Stimulated activated CD4-positive, alpha-beta T cell treated with anti-CD3 and anti-CD28 coated beads, TNF-alpha, amount 100 ng/mL, for 48 hours (primary cell): Measurements from ENCODE around the gene GHRL.

Experiments used
- DNase-seq, 3 donors: peaks; one replicate each; pipeline ENCODE4 v3.0.0-alpha.2; 2020; ENCODE audit warnings: low read depth in 3 of 3

The GHRL gene, protein sequence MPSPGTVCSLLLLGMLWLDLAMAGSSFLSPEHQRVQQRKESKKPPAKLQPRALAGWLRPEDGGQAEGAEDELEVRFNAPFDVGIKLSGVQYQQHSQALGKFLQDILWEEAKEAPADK

DNA sequence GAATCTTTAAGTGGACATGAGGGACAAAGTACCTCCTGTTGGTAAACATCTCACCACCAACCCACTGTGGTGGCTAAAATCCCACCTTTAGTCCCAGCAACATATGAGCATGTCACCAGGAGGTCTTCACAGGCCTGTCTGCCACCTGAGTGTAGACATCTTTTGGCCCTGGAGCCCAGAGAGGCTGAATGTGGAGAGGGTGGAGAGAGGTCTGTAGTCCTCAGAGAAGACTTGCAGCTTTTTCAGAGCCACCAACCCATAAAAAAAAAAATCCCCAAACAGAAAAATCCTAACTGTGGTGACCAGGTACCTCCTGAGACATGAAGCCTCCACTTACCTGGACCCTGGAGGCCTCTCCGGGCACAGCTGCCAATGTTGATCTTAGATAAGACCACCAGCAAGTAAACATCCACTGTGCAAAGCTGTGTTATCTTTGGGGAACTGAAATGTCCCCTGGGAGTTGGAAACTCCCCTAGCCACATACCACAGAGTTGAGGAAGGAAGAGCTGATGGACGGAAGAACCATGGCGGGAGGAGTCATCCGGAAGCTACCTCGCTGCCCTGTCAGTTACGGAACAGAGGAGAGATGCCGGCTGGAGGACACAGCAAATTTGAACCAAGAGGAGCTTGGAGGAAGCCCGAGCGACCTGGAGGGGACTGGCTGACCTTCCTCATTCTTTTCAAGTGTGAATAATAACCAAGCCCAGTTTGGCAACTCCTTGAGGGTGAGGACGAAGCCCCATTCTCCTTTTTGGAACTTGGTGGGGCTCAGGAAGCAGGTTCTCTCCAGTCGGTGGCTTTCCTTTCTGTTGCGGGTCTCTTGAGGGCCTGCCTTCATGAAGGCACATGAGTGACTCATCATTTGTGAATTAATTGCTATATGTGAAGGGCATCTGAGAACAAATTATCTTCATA lies at the start of gene GHRL:
TSS of gene GHRL (minus strand) at position 443 of the 915 bp plus-strand sequence. CDS start 2,767 bp downstream, outside the sequence.
- no peak for DNase-seq

DNA sequence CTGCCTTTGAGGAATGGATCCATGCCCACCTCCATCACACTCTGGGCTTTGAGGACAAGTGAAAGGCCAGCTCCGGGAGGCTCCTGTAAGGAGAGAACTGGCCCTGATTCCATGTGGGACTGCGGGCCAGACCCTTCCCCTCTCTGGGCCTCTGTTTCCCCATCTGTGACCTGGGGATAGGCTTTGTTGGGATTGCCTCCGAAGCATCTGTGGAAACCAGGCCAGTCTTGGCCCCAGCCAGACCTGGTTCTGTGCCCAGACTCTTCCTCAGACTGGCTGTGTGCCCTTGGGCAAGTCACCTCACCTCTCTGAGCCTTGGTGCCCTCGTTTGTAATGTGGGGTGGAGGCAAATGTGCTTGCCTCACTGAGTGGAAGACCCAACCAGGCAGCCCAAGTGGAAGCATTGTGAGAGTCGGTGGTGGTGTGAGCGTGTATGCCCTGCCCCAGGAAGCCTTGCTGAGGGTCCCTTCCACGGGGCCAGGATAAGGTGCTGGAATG lies 49.2 kb upstream of the GHRL start:
- no peak for DNase-seq

DNA sequence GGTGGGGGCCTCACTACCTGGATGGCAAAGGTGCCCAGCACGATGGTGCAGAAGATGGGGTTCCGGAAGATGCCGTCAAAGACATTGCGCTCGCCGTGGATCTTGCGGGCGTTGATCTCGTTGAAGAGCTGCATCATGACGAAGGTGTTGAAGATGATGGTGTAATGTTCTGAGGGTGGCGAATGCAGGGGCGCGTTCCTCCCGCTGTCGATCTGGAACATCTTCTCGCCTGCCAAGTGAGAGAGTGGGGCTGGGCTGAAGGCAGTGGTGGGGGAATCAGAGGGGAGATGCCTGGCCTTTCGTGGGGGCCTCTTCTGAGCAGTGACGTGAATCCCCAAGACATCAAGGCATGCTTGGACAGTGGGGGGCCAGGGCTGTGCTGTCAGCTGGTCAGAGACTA lies 47.7 kb upstream of the GHRL start:
- no peak for DNase-seq

DNA sequence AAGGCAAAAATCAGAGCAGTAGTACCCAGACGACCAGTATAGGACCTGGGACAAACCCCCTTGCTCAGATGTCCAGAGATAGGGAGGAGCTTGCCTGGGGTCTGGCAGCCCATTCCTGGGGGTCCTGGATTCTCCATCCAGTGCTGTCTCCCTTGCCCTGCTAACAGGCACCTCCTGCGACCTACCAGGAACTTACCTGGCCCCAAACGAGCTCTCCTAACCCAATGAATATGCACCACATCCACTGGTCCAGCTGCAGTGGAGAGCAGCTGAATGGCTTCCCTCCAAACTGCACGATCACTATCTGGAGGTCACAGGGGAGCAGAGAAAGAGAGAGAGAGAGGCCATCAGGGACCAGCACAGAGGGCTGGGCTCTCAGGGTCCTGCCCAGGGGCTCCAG lies 47.3 kb upstream of the GHRL start:
- no peak for DNase-seq

DNA sequence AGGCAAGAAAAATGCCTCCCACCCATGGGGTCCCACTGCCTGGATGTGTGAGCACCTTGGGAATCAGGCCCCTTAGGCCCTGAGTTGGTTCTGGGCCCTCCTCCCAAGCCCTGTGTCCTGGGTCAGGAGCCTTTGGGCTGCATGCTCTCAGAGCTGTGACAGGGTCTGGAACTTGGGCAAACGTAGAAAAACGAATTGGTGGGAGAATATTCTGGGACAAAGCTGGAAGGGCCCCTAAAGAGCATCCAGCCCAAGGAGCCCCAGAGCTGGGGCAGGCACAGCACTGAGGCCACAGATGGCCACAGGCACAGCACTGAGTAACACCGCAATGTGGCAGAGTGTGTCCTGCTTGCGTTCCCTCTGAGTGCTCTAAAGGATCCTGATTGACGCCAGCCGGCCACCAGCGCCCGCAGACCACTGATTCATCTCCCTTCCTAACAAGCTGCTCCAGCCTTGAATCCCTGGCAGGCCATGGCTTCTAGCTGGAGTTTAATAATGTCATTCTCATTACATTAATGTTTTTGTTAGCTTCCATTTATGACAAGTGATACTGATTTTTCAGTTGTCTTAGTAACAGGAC lies 46.7 kb upstream of the GHRL start:
- no peak for DNase-seq

DNA sequence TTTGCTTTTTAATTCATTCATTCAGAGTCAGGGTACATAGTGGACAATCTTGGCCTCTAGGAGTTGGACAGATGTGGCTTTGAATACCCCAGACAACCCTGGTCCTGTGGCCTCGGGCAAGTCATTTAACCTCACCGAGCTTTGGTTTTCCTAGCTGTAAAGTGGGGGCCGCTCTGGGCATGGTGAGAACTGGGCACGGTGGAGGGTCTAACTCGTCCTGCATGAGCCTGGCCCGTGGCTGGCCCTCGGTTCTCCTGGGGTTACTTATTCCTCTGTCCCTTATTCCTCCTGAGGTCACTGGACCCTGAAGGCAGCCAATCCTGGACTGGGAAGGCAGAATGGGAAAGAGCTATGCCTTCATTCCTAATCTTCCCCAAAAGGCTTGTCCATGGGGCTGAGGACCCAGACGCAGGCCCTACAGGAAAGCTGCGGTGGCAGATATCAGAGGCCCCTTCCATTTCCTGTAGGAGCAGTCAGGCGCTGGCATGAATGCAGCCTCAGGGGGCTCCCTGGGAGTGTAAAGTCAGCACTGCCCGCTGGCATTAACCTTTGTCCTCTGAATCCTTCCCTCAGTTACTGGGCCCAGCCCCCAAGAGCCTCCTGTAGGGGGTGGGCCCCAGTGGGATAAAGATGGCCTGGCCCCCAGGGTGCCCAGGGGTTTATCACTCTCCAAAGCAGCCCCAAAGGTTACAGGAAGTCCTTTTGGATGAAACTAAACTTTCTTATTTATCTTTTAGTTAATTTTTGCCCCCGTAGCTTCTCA lies 46.0 kb upstream of the GHRL start:
- no peak for DNase-seq

DNA sequence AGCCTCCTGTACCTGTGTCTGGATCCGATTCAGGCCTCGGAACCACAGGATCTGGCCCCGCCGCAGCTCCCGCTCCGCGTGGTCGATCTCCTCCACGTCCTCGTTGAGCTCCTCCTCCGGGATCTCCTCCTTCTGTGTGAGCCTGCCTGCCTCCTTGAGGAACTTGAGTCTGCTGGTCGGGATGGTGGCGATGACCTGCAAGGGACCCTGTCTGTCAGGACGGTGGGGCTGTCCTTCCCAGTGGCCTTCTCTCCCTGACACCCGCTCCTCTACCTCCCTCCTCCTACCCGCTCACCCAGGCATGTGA lies 45.4 kb upstream of the GHRL start:
- DNase-seq = no peak

DNA sequence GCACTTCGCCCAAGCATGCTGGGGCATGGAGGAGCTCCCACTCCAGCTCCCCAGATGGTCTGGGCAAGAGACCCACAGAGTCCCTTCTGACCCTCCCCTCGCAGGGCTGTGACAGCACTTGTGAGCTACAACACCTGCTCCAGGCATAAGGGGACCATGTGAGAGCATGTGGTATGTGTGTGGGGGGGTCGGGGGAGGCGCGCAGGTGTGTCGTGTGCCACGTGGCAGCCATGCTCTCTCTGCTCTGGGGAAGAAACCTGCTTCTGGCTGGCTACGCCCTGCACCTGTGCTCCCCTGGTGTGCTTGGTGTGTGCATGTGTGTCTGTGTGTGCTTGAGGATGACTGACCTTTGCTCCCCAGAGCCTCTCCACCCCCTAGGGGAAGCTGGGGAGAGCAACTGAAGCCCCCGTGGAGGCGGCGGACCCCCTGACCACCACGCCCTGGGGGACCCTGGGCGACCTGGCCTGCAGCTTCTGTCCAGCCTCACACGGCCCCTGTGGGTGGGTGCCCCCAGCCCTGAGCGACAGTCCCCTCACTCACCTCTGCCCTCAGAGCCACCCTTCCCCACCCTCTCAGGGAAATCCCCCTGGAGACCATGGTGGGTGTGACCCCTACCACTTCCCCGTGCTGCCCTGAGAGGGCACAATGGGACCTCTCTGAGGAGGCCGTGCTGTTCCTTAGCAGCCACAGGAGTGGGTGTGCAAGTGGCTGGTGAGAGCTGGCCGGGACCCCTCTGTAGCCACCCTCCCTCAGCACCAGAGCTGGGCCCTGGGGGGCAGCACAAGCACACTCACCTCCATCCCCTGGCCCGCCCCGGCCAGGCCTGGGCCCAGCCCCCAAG lies 44.8 kb upstream of the GHRL start:
- DNase-seq = no peak

DNA sequence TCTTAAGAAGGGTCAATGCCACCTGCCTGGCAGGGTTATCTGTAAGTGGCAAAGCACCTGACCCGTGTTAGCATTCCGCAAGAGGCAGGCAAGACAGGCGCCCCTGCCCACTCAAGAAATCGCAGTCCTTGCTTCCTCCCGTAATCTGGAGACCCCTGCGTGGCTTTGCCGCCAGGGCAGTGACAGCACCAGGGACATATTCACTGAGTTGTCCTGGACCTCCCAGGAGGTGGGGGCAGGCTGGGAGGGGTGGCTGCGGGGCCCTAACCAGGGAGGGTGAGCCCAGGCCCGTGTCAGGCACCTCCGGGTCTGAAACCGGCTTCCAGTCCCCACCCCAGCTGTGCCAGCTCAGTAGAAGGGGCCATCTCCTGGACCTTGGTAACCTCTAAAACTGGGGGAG lies 44.0 kb upstream of the GHRL start:
- DNase-seq = no peak

DNA sequence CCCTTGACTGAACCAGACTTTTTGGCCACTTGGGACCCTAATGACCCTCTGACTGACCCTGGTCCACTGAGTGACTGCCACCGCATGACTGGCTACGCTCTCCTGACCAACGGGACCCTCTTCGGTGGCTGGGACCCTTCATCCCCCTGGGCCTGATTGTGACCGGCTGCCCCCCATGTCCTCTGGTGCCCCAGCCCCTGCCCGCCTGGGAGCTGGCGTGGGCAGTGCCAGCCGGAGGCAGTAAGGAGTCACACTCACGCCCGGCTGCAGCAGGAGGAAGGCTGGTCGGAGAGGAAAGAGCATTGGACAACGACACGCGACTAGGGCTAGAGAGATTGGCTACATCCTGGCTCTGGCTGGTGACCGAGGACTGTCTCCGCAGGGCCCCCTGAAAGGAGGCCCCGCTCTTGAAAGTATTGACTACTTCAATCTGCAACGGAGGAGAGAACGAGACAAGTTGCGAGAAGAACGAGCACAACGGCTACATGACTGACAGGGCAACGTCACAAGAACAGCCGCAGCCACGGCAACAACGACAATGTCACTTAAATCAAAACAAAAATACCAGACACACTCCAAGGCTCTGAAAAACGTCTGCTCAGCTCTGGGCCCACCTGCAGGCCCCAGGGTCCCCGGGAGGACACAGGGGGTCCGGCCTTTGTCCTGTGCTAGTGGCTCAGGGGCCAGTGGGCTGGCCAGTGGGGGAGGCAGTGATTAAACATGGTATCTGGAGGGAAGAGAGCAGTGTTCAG lies 43.3 kb upstream of the GHRL start:
- DNase-seq = no peak

DNA sequence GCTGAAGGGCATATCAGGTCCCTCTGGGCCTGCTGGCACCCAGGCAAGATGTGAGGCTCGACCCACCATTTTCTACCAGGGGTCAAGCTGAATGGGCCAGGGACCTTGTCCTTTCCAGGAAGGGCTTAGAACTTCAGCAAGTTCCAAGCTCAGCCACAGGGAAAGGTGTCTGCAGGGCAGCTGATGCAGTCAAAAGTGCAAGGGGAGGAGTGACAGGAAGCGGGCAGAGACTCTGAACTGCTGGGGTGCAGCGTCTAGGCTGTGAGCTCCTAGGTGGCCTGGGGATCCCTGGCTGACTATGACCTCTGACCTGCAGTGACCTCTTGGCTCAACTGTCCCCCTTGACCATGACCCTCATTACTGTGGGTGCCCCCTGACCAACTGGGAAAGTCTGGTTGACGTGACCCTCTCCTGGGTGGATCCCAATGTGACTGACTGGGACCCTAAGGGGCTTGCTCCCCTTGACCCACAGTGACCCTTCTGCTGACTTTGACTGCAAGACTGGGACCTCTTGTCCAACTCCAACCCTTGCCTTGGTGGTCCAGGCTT lies 42.5 kb upstream of the GHRL start:
- DNase-seq = no peak

DNA sequence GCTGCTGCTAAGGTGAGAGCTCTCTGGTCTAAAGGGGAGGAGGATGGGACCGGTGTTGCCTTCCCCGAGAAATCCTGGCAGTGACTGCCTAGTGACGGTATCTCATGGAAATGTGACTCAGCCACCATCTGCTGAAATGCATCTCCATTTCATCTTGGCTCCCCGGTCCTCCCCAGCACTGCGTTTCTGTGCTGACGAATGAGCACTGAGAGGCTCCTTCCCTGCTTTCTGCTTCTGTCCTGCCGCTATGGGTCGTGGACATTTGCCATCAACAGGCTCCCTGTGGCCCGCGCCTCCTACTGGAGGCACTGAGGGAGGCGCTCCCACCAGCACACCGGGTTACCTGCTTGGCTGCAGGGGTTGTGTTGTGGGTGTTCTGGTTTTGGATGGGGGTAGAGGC lies 41.7 kb upstream of the GHRL start:
- no peak for DNase-seq

DNA sequence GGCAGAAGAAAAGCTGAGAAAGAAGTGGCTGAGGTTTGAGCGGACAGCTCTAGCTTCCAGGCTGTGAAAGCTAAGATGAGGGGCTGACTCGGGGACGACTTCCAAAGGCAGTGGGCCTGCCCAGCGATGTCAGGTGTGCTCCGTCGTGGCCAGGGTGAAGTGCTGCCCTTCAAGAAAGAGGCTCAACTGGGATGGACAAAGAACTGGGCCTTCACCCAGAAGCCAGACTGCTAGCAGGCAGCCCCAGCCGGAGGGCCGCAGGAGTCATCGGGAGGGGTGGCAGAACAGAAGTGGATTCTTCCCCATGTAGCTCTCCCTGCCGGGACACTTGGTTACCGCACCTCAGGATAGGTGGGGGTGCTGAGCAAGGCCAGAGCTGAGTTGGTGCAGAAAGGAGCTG lies 41.3 kb upstream of the GHRL start:
- DNase-seq = no peak

DNA sequence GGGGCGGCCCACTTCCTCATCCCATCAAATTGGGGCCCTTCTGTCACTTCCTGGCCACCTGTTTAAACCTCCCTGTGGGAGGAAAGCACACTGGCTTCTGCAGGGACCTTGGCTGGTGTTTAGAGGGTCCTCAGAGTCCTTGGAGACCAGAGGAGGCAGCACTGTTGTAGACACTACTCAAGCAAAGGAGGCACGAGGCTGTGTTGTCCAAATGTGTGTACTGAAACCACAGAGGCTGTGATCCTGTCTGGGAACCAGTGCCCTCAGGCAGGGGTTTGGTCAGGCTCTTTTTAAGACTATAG lies 40.6 kb upstream of the GHRL start:
- no peak for DNase-seq

DNA sequence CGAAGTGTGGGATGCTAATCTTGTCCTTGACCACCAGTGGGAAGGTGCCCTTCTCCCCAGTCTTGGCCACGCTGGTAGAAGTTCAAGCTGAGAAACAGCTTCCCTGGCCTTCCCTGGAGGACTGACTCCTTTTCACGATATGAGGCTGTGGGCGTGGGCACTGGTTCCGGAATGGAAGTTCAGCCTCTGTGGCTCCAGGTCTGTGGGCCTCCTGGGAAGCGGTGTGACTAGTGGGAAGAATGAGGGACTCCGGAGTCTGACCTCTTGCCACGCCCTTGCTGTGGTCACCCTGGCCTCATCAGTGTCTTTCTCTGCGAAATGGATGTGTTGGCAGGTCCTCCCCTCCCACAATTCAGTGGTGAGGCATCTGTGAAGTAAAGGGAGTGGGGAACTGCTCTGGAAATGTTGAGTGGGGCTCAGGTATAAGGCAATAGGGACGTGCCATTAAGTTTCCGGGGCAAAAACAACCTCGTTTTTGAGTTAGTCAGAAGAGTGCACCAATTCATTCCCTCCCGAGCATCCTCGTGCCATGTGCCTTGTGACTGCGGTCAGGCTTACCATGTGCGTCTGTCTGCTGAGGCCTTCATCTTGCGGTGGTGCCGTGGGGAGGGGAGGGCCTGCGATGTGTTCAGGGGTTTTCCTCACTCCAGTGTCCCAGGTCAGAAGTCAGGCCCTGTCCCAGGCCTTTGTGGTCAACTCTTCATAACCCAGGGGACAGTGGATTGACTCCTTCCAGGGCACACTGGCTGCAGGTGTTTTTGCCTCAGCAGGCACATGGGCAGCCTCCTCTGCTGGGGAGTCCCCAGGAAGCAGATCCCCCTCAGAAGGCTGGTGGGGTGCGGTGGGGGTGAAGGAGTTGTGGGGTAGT lies 40.0 kb upstream of the GHRL start:
- DNase-seq = no peak

DNA sequence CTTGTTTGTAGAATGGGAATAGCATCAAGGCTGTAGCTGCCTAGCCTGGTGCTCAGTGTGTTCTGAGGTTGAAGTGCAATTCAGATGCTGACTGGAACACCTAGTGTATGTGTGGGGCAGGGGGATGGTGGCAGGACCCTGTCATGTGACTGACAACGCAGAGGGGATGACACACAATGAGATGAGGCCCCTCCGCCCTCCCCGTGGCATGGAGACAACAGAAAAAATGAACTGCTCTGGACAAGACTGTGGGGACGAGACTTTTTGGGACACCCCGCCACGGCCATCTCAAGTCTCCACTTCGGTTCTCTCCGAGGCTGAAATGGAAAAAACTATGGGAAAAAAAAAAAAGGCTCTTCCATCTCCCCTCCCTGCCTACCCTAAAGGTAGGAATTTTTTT lies 38.6 kb upstream of the GHRL start:
- no peak for DNase-seq

DNA sequence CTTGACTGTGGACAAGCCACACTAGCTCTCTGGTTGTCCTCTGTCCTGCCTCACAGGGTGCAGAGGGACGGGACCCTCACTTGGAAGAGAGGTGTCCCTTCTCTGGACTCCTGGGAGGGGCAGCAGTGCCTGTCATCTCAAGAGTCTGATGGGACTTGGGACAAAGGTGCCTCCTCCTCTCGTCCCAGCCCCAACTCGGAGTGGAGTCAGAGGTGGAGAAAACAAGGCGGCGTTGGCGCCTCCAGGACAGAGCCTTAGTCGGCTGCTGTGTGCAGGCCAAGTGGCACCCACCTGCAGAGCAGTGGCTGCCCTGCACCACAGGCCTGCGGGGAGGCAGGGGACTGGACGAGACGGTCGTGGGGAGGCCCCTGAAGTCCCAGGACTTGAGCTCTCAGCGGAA lies 37.6 kb upstream of the GHRL start:
- no peak for DNase-seq

DNA sequence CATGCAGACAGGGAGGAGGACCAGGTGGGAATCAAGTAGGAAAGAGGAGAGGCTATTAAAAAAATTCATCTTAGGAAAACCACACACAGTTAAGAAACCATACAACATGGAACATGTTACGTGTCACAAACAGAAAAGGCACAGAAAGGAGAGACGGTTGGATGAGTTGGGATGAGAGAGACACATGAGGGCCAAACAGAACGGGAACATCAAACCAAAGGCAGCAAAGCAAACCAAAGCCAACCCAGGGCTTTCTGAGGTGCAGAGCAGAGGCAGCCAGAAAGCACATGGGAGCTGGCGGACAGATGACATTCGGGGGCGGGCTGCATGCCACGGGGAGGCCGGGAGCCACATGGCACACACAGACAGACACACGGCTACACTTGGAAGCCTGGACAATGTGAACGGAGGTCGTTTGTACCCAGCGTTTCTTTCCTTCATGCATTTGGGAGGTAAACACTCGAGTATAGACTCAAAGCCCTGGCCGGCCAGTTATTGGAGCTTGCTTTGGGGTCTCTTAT lies 36.8 kb upstream of the GHRL start:
- no peak for DNase-seq

DNA sequence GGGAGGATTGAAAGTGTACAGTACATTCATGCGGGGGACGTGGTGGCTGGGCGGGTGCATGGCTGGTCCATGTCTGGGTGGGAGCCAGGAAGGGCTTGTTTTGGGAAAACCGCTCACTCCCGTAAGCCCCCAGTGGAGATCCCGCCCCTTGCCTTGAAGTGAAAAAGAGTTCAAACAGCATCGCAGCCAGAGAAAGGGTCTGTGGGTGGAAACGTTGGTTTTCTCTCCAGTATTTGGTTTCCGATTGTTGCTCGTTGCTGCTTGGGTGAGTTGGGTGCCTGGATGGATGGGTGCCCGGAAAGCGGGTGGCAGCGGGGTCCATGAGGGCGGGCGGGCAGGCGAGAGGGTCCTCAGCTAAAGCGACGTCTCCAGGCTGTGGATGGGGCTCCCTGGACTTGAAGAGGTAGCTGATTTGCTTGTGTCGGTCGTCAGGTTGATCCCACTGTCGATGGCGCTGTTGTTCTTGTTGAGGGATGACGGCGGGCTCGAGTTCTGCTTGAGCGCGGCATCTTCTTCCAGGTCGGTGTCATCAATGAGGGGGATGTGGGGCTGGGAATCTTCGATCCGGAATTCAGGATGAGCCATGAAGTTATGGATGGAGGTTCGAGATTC lies 35.8 kb upstream of the GHRL start:
- no peak for DNase-seq
